GM18520 (cell line): ENCODE results near the gene POMT2.
A peak's percentile ranks its signal among the peaks of the same experiment; 100 is the strongest.
"Not testable (repeated sequence)": the region's sequence is repeated elsewhere in the genome, so short reads cannot be mapped to it uniquely, and the experiment has no call there.

ENCODE experiments used
- ATAC-seq: cut with Tn5 transposase; IDR thresholded peaks from one replicate; pipeline ENCODE4 v1.9.1; 2021; ENCODE audit not compliant: unreplicated experiment

The POMT2 gene

DNA sequence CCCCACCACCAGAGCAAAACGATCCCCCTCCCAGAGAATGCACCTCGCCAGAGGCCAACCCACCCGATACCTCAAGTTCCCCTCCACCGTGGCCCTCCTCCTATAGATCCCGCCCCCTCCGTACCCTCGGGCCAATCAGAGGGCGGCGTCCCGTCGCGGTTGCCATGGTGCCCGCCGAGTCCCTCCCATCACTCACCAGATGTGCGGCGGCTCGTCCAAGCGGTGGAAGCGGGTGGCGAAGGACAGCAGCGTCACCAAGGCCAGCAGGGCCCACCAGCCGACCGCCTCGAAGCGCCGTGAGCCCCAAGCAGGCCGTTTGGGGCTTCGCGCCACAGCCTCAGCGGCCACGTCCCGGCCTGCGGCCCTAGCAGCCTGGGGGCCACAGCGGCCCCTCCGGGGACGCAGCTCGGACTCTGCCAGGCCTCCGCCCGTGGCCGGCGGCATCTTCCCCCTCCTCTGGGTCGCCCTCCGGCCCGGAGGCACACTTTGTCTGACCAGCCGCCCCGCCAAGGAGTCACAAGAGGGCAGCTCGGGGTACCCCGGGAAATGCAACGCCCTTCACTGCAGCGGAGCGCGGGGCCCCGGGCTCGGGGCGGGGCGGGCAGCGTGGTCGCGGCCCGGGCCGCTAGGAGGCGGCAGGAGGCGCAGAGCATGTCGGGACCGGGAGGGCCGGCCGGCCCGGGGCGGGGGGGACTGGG is at the start of gene POMT2:
TSS of gene POMT2 (minus strand) at position 646 of the 698 bp plus-strand sequence. CDS start at position 444, 202 bp downstream.
- peak; percentile 52 for ATAC-seq

- no peak for ATAC-seq
These were observed 48.6 kb upstream of the POMT2 start for GRCh38 chr14:77369285-77369684.

- no peak for ATAC-seq
These were observed 43.5 kb upstream of the POMT2 start for GRCh38 chr14:77364146-77364545.

DNA sequence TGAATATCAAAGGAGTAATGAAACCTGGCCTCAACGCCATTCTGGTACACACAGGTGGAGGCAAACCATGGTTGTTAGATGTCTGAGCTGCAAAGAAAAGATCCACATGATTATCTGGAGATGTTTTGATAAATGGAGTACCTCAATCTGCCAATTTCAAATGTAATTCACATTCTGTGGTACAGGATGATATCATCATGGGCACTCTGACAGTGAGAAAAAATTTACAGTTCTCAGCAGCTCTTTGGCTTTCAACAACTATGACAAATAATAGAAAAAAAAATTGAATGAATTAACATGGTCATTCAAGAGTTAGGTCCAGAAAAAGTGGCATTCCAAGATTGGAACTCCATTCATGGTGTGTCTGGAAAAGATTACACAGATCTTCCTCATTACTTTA is 38.9 kb upstream of the POMT2 start:
- no peak for ATAC-seq

DNA sequence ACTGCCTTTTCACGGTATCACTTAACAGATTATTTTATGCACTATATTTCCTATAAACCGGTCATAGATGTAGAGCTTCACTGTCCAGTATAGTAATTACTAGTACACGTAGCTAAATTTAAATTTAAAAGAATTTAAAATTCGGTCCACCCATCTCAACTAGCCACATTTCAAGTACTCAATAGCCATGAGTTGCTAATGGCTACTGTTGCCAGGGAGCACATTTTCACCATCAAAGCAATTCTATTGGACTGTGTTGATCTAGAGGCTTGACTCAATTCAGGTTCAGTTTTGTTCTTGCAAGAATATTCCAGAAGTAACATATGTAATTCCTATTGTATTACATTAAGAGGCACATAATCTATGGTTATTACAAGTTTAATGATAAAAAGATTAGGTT is 36.2 kb upstream of the POMT2 start:
- ATAC-seq: no peak

DNA sequence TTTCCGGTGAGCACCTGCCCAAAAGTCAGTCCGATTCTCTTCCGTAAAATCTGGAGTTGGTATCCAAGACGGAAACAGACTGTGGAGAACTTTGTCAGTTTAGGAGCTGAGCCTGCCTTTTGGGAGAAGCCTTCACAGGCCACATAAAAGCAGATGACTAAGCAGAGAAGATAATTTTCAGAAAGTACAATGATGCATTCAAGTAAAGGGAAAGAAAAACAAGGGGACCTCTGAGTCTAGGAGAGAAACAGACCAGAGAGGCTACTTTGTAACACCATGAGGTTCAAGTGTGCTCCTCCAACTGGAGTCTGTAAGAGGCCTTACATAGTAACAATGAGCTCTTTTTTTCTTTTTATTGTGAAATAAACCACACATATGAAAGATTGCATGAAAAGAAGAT is 35.1 kb upstream of the POMT2 start:
- ATAC-seq: no peak

DNA sequence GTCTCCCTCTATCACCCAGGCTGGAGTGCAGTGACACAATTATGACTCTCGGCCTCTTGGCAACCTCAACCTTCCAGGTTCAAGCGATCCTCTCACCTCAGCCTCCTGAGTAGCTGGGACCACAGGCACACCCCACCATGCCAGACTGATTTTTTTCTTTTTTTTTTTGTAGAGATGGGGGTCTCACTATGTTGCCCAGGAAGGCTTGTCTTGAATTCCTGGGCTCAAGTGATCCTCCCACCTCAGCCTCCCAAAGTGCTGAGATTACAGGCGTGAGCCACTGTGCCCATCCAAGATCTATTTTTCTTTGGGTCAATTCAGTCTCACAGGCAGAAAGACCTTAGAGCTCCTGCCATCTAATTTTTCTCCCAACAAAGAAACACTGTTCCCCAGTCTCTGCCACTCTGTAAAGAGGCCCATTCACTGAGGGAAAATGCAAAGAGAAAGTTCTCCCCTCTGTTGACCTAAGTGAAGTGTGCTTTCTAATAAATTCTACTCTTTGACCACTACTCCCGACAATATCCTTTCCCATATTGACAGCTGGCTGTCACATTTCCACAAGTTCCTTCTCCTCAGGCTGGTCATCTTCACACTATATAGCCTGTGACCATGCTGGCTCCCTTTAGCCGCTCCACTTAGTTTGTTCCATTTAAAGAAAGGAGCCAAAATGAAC is 32.9 kb upstream of the POMT2 start:
- no peak for ATAC-seq

GRCh38 chr14:77347751-77348150 is 27.1 kb upstream of the POMT2 start:
- no peak for ATAC-seq

- ATAC-seq: no peak
These were observed 25.8 kb upstream of the POMT2 start for GRCh38 chr14:77346495-77346894.

- no peak for ATAC-seq
These were observed 23.8 kb upstream of the POMT2 start for GRCh38 chr14:77344377-77344996.

DNA sequence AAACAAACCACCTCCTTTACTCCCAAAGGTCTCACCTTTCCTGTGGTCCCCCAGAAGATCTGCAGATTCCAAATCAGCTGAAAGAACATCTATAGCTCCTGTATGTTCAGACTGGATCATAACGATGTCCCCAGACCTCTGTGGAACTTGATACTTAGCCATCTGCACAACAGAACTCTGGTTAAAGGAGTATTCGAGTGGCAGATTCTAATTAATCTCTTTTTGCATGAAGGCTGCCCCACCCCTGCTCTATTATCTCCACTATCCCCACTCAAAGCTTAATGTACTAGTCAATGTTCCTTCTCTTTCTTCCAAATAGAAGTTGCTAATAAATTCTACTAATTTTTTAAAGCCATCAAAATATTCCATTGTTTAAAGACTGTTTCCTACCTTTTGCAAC is 23.0 kb upstream of the POMT2 start:
- ATAC-seq: no peak

DNA sequence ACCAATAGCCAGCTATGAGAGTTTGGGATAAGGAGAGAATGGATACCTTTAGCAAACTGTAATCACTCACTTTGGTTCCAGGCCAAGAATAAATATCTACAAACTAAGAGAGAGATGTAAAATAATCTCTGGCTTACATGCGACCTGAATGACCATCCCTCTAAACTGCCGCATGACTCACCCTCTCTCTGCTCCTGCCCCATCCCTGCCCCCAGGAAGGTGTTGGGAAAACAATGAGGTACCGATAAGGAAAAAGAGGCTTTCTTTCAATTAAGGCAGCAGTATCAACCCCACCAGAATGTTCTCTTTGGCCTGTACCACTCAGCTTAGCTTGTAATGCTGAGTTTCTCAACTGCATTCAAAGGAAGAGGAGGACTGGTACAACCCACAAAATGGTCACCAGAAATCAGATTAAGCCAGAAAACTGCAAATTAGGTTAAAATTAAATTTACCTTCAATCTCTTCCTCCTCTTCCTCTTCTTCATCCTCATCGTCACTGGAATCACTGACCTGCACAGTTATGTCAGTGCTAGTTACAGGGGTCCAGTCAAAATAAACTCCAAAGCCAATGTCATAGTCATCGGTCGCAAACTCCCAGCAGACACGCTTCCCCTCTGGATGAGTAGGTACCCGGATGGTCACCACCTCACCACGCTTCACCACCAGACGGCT is 22.2 kb upstream of the POMT2 start:
- ATAC-seq: no peak

DNA sequence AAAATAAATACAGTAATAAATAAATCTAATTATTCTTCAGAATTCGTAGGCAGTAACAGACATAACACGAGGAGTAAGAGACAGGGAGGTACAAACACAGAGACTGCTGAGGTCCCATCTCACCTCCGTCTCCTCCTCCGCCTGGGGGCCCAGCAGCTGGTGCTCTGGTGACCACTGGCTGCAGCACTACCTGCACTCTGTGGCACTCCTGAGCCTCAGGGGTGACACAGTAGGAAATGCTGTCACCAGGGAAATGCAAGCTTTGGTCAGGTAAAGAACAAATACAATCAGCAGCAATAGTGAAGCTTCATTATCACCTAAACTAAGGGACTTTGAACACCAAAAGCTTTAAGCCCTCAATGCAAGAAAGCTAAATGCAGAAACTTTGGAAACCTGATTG is 19.7 kb upstream of the POMT2 start:
- ATAC-seq: no peak

DNA sequence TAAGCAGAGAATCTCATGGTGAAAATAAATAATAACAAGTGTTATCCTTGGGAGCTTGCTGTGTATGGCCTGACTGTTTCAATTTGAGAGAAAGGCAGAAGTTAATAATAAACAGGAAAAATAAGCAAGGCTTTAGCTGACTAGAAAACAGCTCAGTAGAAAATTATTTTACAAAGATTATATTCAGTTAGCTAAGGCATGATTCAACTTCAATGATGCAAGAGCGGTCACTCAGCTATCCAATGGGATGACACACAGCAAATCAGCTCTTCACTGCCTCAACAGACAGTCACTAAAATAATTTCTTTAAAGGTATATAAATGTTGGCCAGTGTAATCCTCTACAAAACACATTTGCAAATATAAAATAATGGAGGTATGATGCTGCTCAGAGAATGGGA is 18.7 kb upstream of the POMT2 start:
- no peak for ATAC-seq

DNA sequence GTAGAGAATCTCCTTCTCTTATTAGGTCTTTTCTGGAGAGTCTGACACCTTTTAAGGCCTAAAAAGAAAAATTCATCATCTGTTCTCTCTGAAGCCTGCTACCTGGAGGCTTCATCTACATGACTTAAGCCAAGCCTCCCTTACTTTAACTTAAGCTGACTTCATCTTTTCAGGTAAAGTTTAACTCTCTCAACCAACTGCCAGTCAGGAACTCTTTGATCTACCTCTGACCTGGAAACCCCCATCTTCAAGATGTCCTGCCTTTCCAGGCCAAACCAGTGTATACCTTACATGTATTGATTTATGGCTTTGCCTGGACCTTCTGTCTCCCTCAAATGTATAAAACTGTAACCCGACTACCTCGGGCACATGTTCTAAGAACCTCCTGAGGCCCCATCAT is 17.6 kb upstream of the POMT2 start:
- ATAC-seq: no peak

- no peak for ATAC-seq
These were observed 17.2 kb upstream of the POMT2 start for GRCh38 chr14:77337880-77338279.

- not testable (repeated sequence) for ATAC-seq
These were observed 16.6 kb upstream of the POMT2 start for GRCh38 chr14:77337255-77337654.

DNA sequence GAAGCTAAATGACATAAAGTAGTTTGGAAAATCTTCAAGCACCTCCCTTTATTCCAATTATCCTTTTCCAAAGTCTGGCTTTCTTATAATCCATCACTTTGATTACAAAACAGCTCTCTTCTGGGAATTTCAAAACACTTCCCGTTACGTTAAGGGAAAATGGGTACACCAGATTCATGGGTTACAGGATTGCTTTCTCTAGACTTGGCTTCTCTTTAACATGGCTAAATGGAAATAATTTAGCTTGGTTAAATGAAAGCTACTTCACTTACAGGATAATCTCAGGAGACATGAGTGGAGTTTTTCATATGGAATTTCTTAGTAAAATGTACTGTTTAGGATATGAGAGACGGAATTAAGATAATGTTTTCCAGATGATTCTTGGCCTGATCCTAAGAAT is 14.9 kb upstream of the POMT2 start:
- ATAC-seq: no peak

DNA sequence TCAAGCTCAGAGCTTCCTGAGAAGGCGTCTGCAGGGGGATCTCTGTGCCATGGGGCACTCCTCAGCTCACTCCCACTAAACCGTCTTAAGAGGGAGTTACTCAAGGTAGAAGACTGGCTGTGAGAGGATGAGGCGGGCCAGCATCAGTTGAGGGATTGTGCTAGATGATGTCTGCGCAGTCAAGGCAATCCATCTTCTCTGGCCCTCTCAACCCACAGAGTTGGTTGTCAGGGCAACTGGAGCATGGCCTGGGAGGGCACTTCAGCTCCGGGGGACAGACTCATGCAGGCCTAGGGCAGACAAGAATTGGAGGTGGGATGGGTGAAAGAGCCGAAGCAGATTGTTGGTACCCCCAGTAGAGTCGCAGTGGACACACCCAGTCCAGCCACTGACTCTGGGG is 9.2 kb upstream of the POMT2 start:
- no peak for ATAC-seq

GRCh38 chr14:77327111-77327510 is 6.4 kb upstream of the POMT2 start:
- no peak for ATAC-seq

DNA sequence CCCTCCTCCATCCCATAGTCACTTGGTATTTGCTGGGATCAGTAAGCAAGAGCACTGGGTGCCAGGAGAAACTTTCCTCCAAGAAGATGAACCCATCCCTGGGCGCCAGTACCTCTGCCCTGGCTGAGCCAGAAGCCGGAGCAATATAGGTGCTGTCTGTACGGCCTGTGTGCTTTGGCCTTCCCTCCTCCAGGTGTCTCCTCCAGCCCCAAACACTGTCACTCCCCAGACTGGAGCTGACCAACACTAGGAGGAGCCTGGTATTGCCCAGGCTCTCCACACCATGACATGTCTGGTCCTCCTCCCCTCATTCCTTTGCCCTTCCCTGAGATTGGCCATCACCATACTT is 5.0 kb upstream of the POMT2 start:
- no peak for ATAC-seq
